Measurements from ENCODE around the gene NDUFS4. TPM values are rescaled to one million over a fixed set of nuclear protein-coding genes. Genes with fewer than 3 reads are reported as not detected.
"Not testable (repeated sequence)": the region's sequence is repeated elsewhere in the genome, so short reads cannot be mapped to it uniquely, and the experiment has no call there.

The NDUFS4 gene
- total and polyA plus RNA-seq, 2 experiments from 2014 or later = 102 to 205 TPM

GRCh38 chr5:53645078-53645477, 84.6 kb downstream of the NDUFS4 start:
- TF ChIP-seq EZH2 (IDR thresholded peaks at IDR 0.05; ENCODE audit: insufficient read depth, poor library complexity, severe bottlenecking) = no peak
- TF ChIP-seq EZH2phosphoT487 (IDR thresholded peaks at IDR 0.05; ENCODE audit: insufficient read depth, low read depth) = no peak
- Histone ChIP-seq H3K27ac (no peak overlapping the region), H3K27me3 (replicated peaks; ENCODE audit: insufficient read depth) (no peaks in the 10 kb centered on the region), H2AFZ (no peak overlapping the region), H3K4me3 (no peak overlapping the region), H3K9me2 (ENCODE audit: insufficient read depth) (no peaks in the 10 kb centered on the region; the same call in 1 of the 2 replicates), H3K4me1 (ENCODE audit: insufficient read depth) (peaks cover 16% of the 10 kb centered on the region), H3K79me2 (ENCODE audit: insufficient read depth) (peaks cover 17% of the 10 kb centered on the region), H4K20me1 (ENCODE audit: insufficient read depth) (no peaks in the 10 kb centered on the region; the same call in 1 of the 2 replicates), H3K4me2 (ENCODE audit: unreplicated experiment) (no peak overlapping the region), H3F3A (ENCODE audit: insufficient read depth) (0 out of 2 replicates have a peak, but pooled peaks cover 9% of the 10 kb centered on the region), H3K36me3 (ENCODE audit: low read depth) (peaks cover 12% of the 10 kb centered on the region; the same call in 1 of the 2 replicates), H3K9me3 (ENCODE audit: low read depth) (no peaks in the 10 kb centered on the region), H3K9ac (no peak overlapping the region)
- in situ Hi-C loops (cut with MboI) = no loop called here
- WGBS, 2 experiments (ENCODE audit: low coverage in 1 of 2, low lambda C conversion rate in 2 of 2, missing lambda C conversion rate in 2 of 2) = 91 to 96% methylated on average over 2 of the region's 2 CpGs
- DNase-seq = no peak

- TF ChIP-seq EZH2 (IDR thresholded peaks at IDR 0.05; ENCODE audit: insufficient read depth, poor library complexity, severe bottlenecking) (no peak), EZH2phosphoT487 (IDR thresholded peaks at IDR 0.05; ENCODE audit: insufficient read depth, low read depth) (no peak)
- Histone ChIP-seq H3K36me3 (ENCODE audit: low read depth) (peaks cover 12% of the 10 kb centered on the region; the same call in 1 of the 2 replicates), H3K79me2 (ENCODE audit: insufficient read depth) (peaks cover 49% of the 10 kb centered on the region), H4K20me1 (ENCODE audit: insufficient read depth) (no peaks in the 10 kb centered on the region; the same call in 1 of the 2 replicates), H3K4me2 (ENCODE audit: unreplicated experiment) (no peak overlapping the region), H3K4me1 (ENCODE audit: insufficient read depth) (no peaks in the 10 kb centered on the region), H3K9me2 (ENCODE audit: insufficient read depth) (no peaks in the 10 kb centered on the region; the same call in 1 of the 2 replicates), H3K4me3 (no peak overlapping the region), H2AFZ (no peak overlapping the region), H3F3A (ENCODE audit: insufficient read depth) (no peaks in the 10 kb centered on the region), H3K9me3 (ENCODE audit: low read depth) (no peaks in the 10 kb centered on the region), H3K9ac (no peak overlapping the region), H3K27ac (no peak overlapping the region), H3K27me3 (replicated peaks; ENCODE audit: insufficient read depth) (no peaks in the 10 kb centered on the region)
- WGBS, 2 experiments (ENCODE audit: low coverage in 1 of 2, low lambda C conversion rate in 2 of 2, missing lambda C conversion rate in 2 of 2) = 93 to 96% methylated on average over 2 of the region's 2 CpGs
- DNase-seq = no peak
- in situ Hi-C loops (cut with MboI) = no loop called here
Observed at GRCh38 chr5:53649352-53649751, 88.9 kb downstream of the NDUFS4 start.

DNA sequence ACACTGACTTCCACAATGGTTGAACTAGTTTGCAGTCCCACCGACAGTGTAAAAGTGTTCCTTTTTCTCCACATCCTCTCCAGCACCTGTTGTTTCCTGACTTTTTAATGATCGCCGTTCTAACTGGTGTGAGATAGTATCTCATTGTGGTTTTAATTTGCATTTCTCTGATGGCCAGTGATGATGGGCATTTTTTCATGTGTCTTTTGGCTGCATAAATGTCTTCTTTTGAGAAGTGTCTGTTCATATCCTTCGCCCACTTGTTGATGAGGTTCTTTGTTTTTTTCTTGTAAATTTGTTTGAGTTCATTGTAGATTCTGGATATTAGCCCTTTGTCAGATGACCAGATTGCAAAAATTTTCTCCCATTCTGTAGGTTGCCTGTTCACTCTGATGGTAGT, 100.1 kb downstream of the NDUFS4 start:
- H3F3A ChIP-seq (ENCODE audit: insufficient read depth); H3K9me2 ChIP-seq (ENCODE audit: insufficient read depth); H3K4me2 ChIP-seq (ENCODE audit: unreplicated experiment); H3K9me3 ChIP-seq (ENCODE audit: low read depth); H3K9ac ChIP-seq; H3K36me3 ChIP-seq (ENCODE audit: low read depth); H3K27ac ChIP-seq; H3K4me1 ChIP-seq (ENCODE audit: insufficient read depth); DNase-seq; H3K27me3 ChIP-seq (replicated peaks; ENCODE audit: insufficient read depth); H2AFZ ChIP-seq; H3K4me3 ChIP-seq; in situ Hi-C loops (cut with MboI); H4K20me1 ChIP-seq (ENCODE audit: insufficient read depth): not testable (repeated sequence)
- 89 to 99% methylated on average over 2 to 4 of the region's 4 CpGs for WGBS, 2 experiments (ENCODE audit: low coverage in 1 of 2, low lambda C conversion rate in 2 of 2, missing lambda C conversion rate in 2 of 2)
- peaks cover 28% of the 10 kb centered on the region for H3K79me2 ChIP-seq (ENCODE audit: insufficient read depth)

DNA sequence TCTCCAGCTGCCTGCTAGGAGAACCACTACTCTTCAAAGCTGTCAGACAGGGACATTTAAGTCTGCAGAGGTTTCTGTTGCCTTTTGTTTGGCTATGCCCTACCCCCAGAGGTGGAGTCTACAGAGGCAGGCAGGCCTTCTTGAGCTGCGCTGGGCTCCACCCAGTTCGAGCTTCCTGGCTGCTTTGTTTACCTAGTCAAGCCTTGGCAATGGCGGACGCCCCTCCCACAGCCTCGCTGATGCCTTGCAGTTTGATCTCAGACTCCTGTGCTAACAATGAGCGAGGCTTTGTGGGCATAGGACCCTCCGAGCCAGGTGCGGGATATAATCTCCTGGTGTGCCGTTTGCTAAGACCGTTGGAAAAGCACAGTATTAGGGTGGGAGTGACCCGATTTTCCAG, 104.9 kb downstream of the NDUFS4 start:
- 98 to 99% methylated on average over 9 to 11 of the region's 11 CpGs for WGBS, 2 experiments (ENCODE audit: low coverage in 1 of 2, low lambda C conversion rate in 2 of 2, missing lambda C conversion rate in 2 of 2)
- H3K27ac ChIP-seq; H3K4me1 ChIP-seq (ENCODE audit: insufficient read depth); H2AFZ ChIP-seq; H3K9ac ChIP-seq; H3F3A ChIP-seq (ENCODE audit: insufficient read depth); H3K9me2 ChIP-seq (ENCODE audit: insufficient read depth); H3K4me3 ChIP-seq; H3K36me3 ChIP-seq (ENCODE audit: low read depth); DNase-seq; in situ Hi-C loops (cut with MboI); H4K20me1 ChIP-seq (ENCODE audit: insufficient read depth); H3K4me2 ChIP-seq (ENCODE audit: unreplicated experiment); H3K9me3 ChIP-seq (ENCODE audit: low read depth); H3K27me3 ChIP-seq (replicated peaks; ENCODE audit: insufficient read depth): not testable (repeated sequence)
- peaks cover 27% of the 10 kb centered on the region for H3K79me2 ChIP-seq (ENCODE audit: insufficient read depth)

DNA sequence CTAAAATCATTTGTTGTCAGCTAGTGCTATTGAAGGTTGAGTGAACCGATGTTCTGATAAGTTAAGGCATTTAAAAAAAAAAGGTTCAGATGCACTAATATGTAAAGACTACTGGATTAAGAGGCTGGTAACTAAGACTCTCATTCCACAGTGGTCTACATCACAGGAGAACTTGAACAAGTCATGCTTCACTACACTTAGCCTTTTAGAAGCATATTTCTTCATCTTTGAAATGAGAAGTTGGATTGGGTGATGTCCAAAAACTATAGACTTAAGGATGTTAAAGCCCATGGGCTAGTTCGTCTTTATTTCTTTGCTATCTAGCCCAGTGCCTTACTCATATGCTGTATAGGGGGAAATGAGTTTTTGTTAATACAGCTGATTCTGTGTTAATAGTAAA, 107.2 kb downstream of the NDUFS4 start:
- no peak overlapping the region for H3K27ac ChIP-seq

More for the DNA sequence above, 107.2 kb downstream of the NDUFS4 start:
- in situ Hi-C loops (cut with MboI) = no loop called here
- no peaks in the 10 kb centered on the region for H4K20me1 ChIP-seq (ENCODE audit: insufficient read depth)
- no peaks in the 10 kb centered on the region for H3K4me1 ChIP-seq (ENCODE audit: insufficient read depth)
- peaks cover 25% of the 10 kb centered on the region for H3K79me2 ChIP-seq (ENCODE audit: insufficient read depth)
- H3K9ac ChIP-seq = no peak overlapping the region
- no peak overlapping the region for H2AFZ ChIP-seq
- H3K9me2 ChIP-seq (ENCODE audit: insufficient read depth) = no peaks in the 10 kb centered on the region
- H3K36me3 ChIP-seq (ENCODE audit: low read depth) = peaks cover 2% of the 10 kb centered on the region; the same call in 1 of the 2 replicates
- no peak overlapping the region for H3K4me3 ChIP-seq
- H3K27me3 ChIP-seq (replicated peaks; ENCODE audit: insufficient read depth) = no peaks in the 10 kb centered on the region
- no peaks in the 10 kb centered on the region for H3F3A ChIP-seq (ENCODE audit: insufficient read depth)
- H3K4me2 ChIP-seq (ENCODE audit: unreplicated experiment) = no peak overlapping the region
- WGBS, 2 experiments (ENCODE audit: low coverage in 1 of 2, low lambda C conversion rate in 2 of 2, missing lambda C conversion rate in 2 of 2) = 93 to 95% methylated on average over 2 of the region's 2 CpGs
- TF ChIP-seq EZH2 (IDR thresholded peaks at IDR 0.05; ENCODE audit: insufficient read depth, poor library complexity, severe bottlenecking) (no peak), EZH2phosphoT487 (IDR thresholded peaks at IDR 0.05; ENCODE audit: insufficient read depth, low read depth) (no peak)
- no peak for DNase-seq
- H3K9me3 ChIP-seq (ENCODE audit: low read depth) = no peaks in the 10 kb centered on the region
